ENCODE data around the gene GOT1. TPM values are rescaled to one million over a fixed set of nuclear protein-coding genes. Genes with fewer than 3 reads are reported as not detected.

The GOT1 gene
- polyA plus RNA-seq, 3 donors, result 2.6 to 10.4 (median 8.2) TPM

- Histone ChIP-seq H3K27me3 (ENCODE audit: control insufficient read depth in 2 of 2, insufficient read depth in 2 of 2, low read length in 2 of 2) (no peaks in the 10 kb centered on the region), H3K36me3 (replicated peaks in 1 of 2; ENCODE audit: control insufficient read depth in 1 of 2, insufficient read depth in 2 of 2, low read length in 2 of 2) (peaks cover 0 to 9% of the 10 kb centered on the region in 2 donors), H2AFZ (ENCODE audit: insufficient read depth, low read depth, low read length, poor library complexity, severe bottlenecking) (no peak overlapping the region), H3K9me3 (replicated peaks in 1 of 2; ENCODE audit: control insufficient read depth in 1 of 2, insufficient read depth in 1 of 2, low read length in 2 of 2) (no peaks in the 10 kb centered on the region), H4K20me1 (ENCODE audit: insufficient read depth, low read length) (no peaks in the 10 kb centered on the region), H3K9ac (ENCODE audit: insufficient read depth, low read length, poor library complexity, severe bottlenecking) (no peak overlapping the region), H3K4me1 (ENCODE audit: control insufficient read depth in 1 of 2, insufficient read depth in 2 of 2, low read length in 2 of 2) (no peaks in the 10 kb centered on the region), H3K4me3 (replicated peaks in 1 of 3; ENCODE audit: low read depth in 2 of 3, low read length in 3 of 3) (no peak overlapping the region), H3K4me2 (replicated peaks; ENCODE audit: extremely low read depth, low read length, poor library complexity, severe bottlenecking) (no peak overlapping the region), H3K27ac (ENCODE audit: low read depth in 1 of 2, low read length in 2 of 2) (no peak overlapping the region), H3K79me2 (ENCODE audit: insufficient read depth, low read length) (no peaks in the 10 kb centered on the region)
- no peaks in the 10 kb centered on the region for H3K4me1 Mint-ChIP-seq
- H3K27me3 Mint-ChIP-seq (ENCODE audit: low read depth in 3 of 3), result peaks cover 0 to 2% (median 0%) of the 10 kb centered on the region in 3 donors
- no CpG with 5 or more reads among the region's 2 CpGs for WGBS (ENCODE audit: insufficient coverage)
- H3K36me3 Mint-ChIP-seq, result peaks cover 10 to 12% of the 10 kb centered on the region in 2 donors
- no peak for TF ChIP-seq CTCF (IDR thresholded peaks at IDR 0.05)
- intact Hi-C loops (cut with micrococcal nuclease), result loop anchor here (5.0 to 10.0 kb wide), 3 partner anchors 173 to 276 kb away; no protein-coding TSS in a partner anchor
- H3K4me3 Mint-ChIP-seq, result no peak overlapping the region
- no peaks in the 10 kb centered on the region for H3K9me3 Mint-ChIP-seq
- no peak overlapping the region for H3K27ac Mint-ChIP-seq
- DNase-seq, result no peak
Observed at GRCh38 chr10:99438890-99439289, 8.5 kb upstream of the GOT1 start.

- no peak overlapping the region for H3K27ac ChIP-seq (ENCODE audit: low read depth in 1 of 2, low read length in 2 of 2)
- peak; percentile 72 for TF ChIP-seq CTCF (IDR thresholded peaks at IDR 0.05)
- peaks cover 0 to 9% of the 10 kb centered on the region in 2 donors for H3K36me3 ChIP-seq (replicated peaks in 1 of 2; ENCODE audit: control insufficient read depth in 1 of 2, insufficient read depth in 2 of 2, low read length in 2 of 2)
- no peak overlapping the region for H2AFZ ChIP-seq (ENCODE audit: insufficient read depth, low read depth, low read length, poor library complexity, severe bottlenecking)
- no peak overlapping the region for H3K27ac Mint-ChIP-seq
- H3K4me2 ChIP-seq (replicated peaks; ENCODE audit: extremely low read depth, low read length, poor library complexity, severe bottlenecking), result no peak overlapping the region
- peaks cover 10 to 14% of the 10 kb centered on the region in 2 donors for H3K36me3 Mint-ChIP-seq
- no peaks in the 10 kb centered on the region for H3K9me3 ChIP-seq (replicated peaks in 1 of 2; ENCODE audit: control insufficient read depth in 1 of 2, insufficient read depth in 1 of 2, low read length in 2 of 2)
- intact Hi-C loops (cut with micrococcal nuclease), result loop anchor here (5.0 to 10.0 kb wide), 3 partner anchors 176 to 279 kb away; no protein-coding TSS in a partner anchor
- H3K4me1 ChIP-seq (ENCODE audit: control insufficient read depth in 1 of 2, insufficient read depth in 2 of 2, low read length in 2 of 2), result peaks cover 4 to 5% of the 10 kb centered on the region in 2 donors
- peaks cover 8% of the 10 kb centered on the region for H3K4me1 Mint-ChIP-seq
- H3K4me3 ChIP-seq (replicated peaks in 1 of 3; ENCODE audit: low read depth in 2 of 3, low read length in 3 of 3), result no peak overlapping the region
- WGBS (ENCODE audit: insufficient coverage), result 20% methylated on average over 1 of the region's 5 CpGs
- no peak overlapping the region for H3K9ac ChIP-seq (ENCODE audit: insufficient read depth, low read length, poor library complexity, severe bottlenecking)
- no peaks in the 10 kb centered on the region for H3K79me2 ChIP-seq (ENCODE audit: insufficient read depth, low read length)
- no peaks in the 10 kb centered on the region for H3K9me3 Mint-ChIP-seq
- H3K27me3 ChIP-seq (ENCODE audit: control insufficient read depth in 2 of 2, insufficient read depth in 2 of 2, low read length in 2 of 2), result no peaks in the 10 kb centered on the region
- H3K27me3 Mint-ChIP-seq (ENCODE audit: low read depth in 3 of 3), result peaks cover 0 to 7% (median 0%) of the 10 kb centered on the region in 3 donors
- no peak overlapping the region for H3K4me3 Mint-ChIP-seq
- peak; percentile 9 to 42 (median 14) for DNase-seq
- no peaks in the 10 kb centered on the region for H4K20me1 ChIP-seq (ENCODE audit: insufficient read depth, low read length)
Observed at GRCh38 chr10:99435986-99436638, 5.7 kb upstream of the GOT1 start.

Measured in CD14-positive monocyte (primary cell).